BLaER1 (cell line): ENCODE measurements around the gene CDC42SE2.
"Not testable (repeated sequence)": the region's sequence is repeated elsewhere in the genome, so short reads cannot be mapped to it uniquely, and the experiment has no call there.

Source experiments
- H3K27ac ChIP-seq: shearing (Covaris generic); formaldehyde crosslinking; 2 replicates; pipeline ENCODE4 v1.8.1; 2022
- H3K27me3 ChIP-seq: shearing (Covaris generic); formaldehyde crosslinking; 2 replicates; pipeline ENCODE4 v1.8.1; 2022
- H3K36me3 ChIP-seq: shearing (Covaris generic); formaldehyde crosslinking; 2 replicates; pipeline ENCODE4 v1.8.1; 2022
- H3K4me1 ChIP-seq: shearing (Covaris generic); formaldehyde crosslinking; 2 replicates; pipeline ENCODE4 v1.8.1; 2022
- H3K4me2 ChIP-seq: shearing (Covaris generic); formaldehyde crosslinking; 2 replicates; pipeline ENCODE4 v1.8.1; 2022
- H3K4me3 ChIP-seq: shearing (Covaris generic); formaldehyde crosslinking; 2 replicates; pipeline ENCODE4 v1.8.1; 2022
- H3K9ac ChIP-seq: shearing (Covaris generic); formaldehyde crosslinking; 2 replicates; pipeline ENCODE4 v1.8.1; 2022
- H3K9me3 ChIP-seq: shearing (Covaris generic); formaldehyde crosslinking; 2 replicates; pipeline ENCODE4 v1.8.1; 2022
- H4K20me1 ChIP-seq: shearing (Covaris generic); formaldehyde crosslinking; 2 replicates; pipeline ENCODE4 v1.8.1; 2022
- Cebpa-rat ChIP-seq: shearing (Covaris generic); IDR thresholded peaks from 2 replicates; pipeline ENCODE4 v1.8.1; 2022

Gene CDC42SE2

DNA sequence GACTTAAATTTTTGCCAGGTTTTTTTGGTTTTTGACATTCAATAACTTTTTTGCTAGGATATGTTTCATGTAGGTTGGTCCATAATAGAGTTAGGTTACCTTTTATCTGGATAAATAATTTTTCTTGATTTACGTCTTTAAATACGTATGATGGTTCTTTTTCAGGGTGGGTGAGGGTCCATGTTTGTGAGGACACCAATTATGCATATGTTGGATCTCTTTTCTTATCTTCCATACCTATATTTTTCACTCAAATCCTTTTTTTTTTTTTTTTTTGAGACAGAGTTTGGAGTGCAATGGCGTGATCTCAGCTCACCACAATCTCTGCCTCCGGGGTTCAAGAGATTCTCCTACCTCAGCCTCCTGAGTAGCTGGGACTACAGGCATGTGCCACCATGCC, 17.3 kb upstream of the CDC42SE2 start:
- Histone ChIP-seq H3K4me3 (no peak overlapping the region), H3K9me3 (peaks cover 20% of the 10 kb centered on the region), H3K4me1 (peaks cover 5% of the 10 kb centered on the region), H3K9ac (no peak overlapping the region), H3K27me3 (no peaks in the 10 kb centered on the region), H3K4me2 (no peak overlapping the region), H3K27ac (no peak overlapping the region), H4K20me1 (no peaks in the 10 kb centered on the region), H3K36me3 (no peaks in the 10 kb centered on the region)
- TF ChIP-seq Cebpa-rat = no peak

DNA sequence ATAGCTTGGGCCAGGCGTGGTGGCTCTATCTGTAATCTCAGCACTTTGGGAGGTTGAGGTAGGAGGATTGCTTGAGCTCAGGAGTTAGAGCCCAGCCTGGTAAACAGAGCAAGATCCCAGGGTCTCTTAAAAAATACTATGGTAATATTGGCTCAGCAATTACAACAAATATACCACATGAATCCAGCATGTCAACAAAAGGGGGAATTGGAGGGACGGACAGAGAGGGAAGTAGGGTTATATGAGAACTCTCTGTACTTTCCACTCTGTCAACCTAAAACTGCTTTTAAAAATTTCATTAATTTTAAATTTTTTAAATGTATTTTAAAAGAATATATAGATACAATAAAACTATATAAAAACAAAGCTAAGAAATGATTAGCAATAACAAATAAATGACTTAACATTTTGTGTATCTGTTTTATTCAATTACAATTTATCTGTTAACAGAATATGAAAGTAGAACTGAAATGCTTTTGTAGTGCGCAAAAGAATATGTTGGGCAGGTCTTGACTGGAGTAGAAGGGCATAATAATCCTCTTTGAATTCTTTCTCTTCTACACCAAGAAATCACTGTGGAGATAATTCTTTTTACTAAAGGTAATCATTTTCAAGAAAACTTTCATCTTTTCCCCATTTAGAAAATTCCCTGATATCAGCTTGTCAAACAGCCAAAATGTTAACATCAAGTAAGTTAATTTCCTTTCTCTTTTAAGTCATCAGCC, 12.9 kb upstream of the CDC42SE2 start:
- peaks cover under 1% of the 10 kb centered on the region; the same call in 1 of the 2 replicates for H3K36me3 ChIP-seq
- H3K9me3 ChIP-seq = peaks cover 19% of the 10 kb centered on the region
- H3K27ac ChIP-seq = no peak overlapping the region
- peak overlapping the region; percentile 92; the same call in 1 of the 2 replicates for H3K4me2 ChIP-seq
- H3K4me3 ChIP-seq = no peak overlapping the region
- no peaks in the 10 kb centered on the region for H3K27me3 ChIP-seq
- no peak for TF ChIP-seq Cebpa-rat
- no peak overlapping the region for H3K9ac ChIP-seq
- peaks cover 36% of the 10 kb centered on the region for H3K4me1 ChIP-seq
- no peaks in the 10 kb centered on the region for H4K20me1 ChIP-seq

DNA sequence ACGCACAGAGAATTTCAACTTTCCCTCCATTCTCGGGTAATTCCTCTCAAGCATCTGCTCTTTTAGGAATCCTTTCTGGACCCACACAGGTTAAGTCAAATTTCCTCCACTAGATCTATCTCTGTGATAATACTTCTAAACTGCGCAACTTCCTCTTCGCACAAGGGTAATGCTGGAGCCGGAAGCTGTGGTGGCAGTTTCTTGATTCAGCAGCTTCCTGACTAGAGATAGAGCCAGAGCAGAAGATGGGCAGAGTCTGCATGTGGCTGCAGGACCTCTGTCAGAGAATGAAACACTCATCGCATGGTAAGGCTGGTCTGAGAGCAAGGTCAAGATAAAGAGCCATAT, 11.1 kb upstream of the CDC42SE2 start:
- H3K27ac ChIP-seq = peak overlapping the region; percentile 94
- peak overlapping the region; percentile 73 for H3K9ac ChIP-seq
- H3K36me3 ChIP-seq = peaks cover 13% of the 10 kb centered on the region; the same call in 1 of the 2 replicates
- no peaks in the 10 kb centered on the region for H4K20me1 ChIP-seq
- no peaks in the 10 kb centered on the region for H3K27me3 ChIP-seq
- peaks cover 47% of the 10 kb centered on the region for H3K4me1 ChIP-seq
- H3K4me2 ChIP-seq = peak overlapping the region; percentile 92
- no peaks in the 10 kb centered on the region for H3K9me3 ChIP-seq
- peak overlapping the region; percentile 59 for H3K4me3 ChIP-seq
- TF ChIP-seq Cebpa-rat = peak; percentile 77

DNA sequence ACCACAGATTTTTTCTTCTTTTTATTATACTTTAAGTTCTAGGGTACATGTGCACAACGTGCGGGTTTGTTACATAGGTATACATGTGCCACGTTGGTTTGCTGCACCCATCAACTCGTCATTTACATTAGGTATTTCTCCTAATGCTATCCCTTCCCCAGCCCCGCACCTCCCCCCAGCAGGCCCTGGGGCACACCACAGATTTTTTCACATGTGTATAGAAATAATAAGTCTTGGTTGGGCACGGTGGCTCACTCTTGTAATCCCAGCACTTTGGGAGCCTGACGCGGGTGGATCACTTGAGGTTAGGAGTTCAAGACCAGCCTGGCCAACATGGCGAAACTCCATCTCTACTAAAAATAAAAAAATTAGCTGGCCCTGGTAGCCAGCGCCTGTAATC, 9.8 kb upstream of the CDC42SE2 start:
- H3K27me3 ChIP-seq, H3K4me3 ChIP-seq, H3K9me3 ChIP-seq, H4K20me1 ChIP-seq: not testable (repeated sequence)
- peak overlapping the region; percentile 92 for H3K4me2 ChIP-seq
- peaks cover 49% of the 10 kb centered on the region for H3K4me1 ChIP-seq
- peak overlapping the region; percentile 73; the same call in 1 of the 2 replicates for H3K9ac ChIP-seq
- H3K27ac ChIP-seq = peak overlapping the region; percentile 94
- peaks cover 13% of the 10 kb centered on the region; the same call in 1 of the 2 replicates for H3K36me3 ChIP-seq

DNA sequence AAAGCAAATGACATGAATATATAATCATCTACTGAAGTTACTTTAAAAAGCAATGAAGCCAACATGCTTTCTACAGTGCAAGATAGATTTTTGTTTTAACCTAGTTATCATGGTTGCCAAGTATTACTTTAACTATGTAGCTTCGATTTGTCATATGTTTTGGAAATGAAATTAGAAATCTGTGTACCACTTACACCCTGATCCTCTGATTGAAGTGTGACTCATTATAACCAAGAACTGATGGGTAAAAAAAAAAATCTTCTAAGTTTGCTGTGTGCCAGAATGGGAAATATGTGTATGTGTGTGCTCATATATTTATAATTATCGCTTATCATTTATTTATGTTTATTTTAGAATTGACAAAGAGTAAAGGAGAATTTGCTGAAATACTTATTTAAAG, 9.1 kb upstream of the CDC42SE2 start:
- Histone ChIP-seq H3K36me3 (peaks cover 13% of the 10 kb centered on the region; the same call in 1 of the 2 replicates), H3K4me3 (no peak overlapping the region), H3K4me1 (peaks cover 49% of the 10 kb centered on the region), H4K20me1 (no peaks in the 10 kb centered on the region), H3K27me3 (no peaks in the 10 kb centered on the region), H3K4me2 (no peak overlapping the region), H3K9me3 (no peaks in the 10 kb centered on the region), H3K9ac (no peak overlapping the region), H3K27ac (no peak overlapping the region)
- TF ChIP-seq Cebpa-rat = no peak

DNA sequence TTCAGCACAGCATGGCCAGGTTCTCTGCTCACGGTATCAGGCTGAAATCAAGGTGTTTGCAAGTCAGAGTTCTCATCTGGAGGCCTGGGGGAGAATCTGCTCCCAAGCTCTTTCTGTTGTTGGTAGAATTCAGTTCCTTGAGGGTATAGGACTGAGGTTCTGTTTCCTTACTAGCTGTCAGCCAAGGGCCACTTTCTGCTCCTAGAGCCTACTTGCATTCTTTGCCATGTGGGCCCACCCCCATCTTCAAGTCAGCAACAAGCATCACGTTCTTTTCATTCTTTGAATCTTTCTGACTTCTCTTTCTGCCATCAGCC, 7.4 kb upstream of the CDC42SE2 start:
- Histone ChIP-seq H3K27ac (no peak overlapping the region), H3K4me2 (no peak overlapping the region), H3K9ac (no peak overlapping the region), H3K36me3 (peaks cover 13% of the 10 kb centered on the region; the same call in 1 of the 2 replicates), H4K20me1 (no peaks in the 10 kb centered on the region), H3K9me3 (no peaks in the 10 kb centered on the region), H3K4me3 (no peak overlapping the region), H3K27me3 (no peaks in the 10 kb centered on the region), H3K4me1 (peaks cover 52% of the 10 kb centered on the region)
- no peak for TF ChIP-seq Cebpa-rat

DNA sequence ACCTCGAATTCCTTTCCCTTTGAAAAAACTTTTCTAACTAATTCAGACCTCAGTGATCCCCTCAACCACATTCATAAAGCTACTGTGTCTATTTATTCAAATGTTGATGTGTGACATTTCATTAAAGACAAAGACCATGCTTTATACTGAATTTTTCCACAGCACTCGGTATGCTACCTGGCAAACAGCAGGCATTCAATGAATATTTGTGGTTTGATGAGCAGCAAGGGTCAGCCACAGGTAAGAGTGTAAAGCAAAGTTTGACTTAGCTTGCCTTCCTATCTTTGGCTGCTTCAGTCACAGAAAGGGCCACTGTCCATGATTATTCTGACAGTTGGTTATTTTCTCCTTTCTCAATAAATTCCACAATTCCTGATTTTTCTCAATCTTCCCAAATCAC, 5.1 kb upstream of the CDC42SE2 start:
- Histone ChIP-seq H3K27me3 (no peaks in the 10 kb centered on the region), H3K9me3 (no peaks in the 10 kb centered on the region), H3K4me2 (no peak overlapping the region), H3K9ac (no peak overlapping the region), H3K27ac (no peak overlapping the region), H4K20me1 (no peaks in the 10 kb centered on the region), H3K4me1 (peaks cover 46% of the 10 kb centered on the region), H3K36me3 (peaks cover 13% of the 10 kb centered on the region; the same call in 1 of the 2 replicates), H3K4me3 (no peak overlapping the region)
- TF ChIP-seq Cebpa-rat = no peak

DNA sequence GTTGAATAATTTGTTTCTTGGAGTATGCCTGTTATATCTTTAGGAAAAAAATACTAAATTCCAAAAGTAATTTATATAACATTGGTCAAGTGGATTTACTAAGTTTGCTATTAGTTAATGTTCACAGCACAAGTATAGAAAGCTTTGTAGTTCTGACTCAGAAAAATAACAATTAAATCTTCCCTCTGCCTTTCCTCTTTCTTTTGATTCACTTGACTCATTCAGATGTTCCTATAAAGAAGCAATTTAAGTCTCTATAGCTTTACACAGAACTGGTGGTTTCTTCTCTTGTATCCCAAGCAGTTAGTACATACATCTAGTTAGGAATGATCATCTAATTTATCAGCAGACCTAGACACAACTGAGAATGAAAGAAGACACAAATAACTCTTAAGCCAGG, 4.5 kb upstream of the CDC42SE2 start:
- no peak overlapping the region for H3K4me3 ChIP-seq
- no peak overlapping the region for H3K27ac ChIP-seq
- no peak overlapping the region for H3K4me2 ChIP-seq
- H4K20me1 ChIP-seq = no peaks in the 10 kb centered on the region
- H3K36me3 ChIP-seq = peaks cover 13% of the 10 kb centered on the region; the same call in 1 of the 2 replicates
- no peaks in the 10 kb centered on the region for H3K27me3 ChIP-seq
- H3K9me3 ChIP-seq = no peaks in the 10 kb centered on the region
- peaks cover 40% of the 10 kb centered on the region for H3K4me1 ChIP-seq
- no peak for TF ChIP-seq Cebpa-rat
- no peak overlapping the region for H3K9ac ChIP-seq

DNA sequence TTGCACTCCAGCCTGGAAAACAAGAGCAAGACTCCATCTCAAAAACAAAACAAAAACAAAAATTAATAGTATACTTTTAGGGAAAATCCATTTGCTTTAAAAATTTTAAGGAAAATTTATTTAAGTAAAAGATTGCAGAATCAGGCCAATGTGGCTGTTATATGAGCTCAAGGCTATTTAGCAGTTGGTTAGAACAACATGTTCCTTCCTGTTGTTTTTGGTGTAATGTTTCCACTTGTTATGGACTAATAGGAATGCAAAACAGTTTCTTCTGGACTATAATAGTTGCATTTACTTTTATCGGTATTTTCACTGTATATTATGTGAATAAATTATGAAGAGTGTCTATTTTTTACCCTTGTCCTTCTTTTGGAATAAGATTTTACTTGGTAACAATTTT, 3.0 kb upstream of the CDC42SE2 start:
- H3K9ac ChIP-seq = no peak overlapping the region
- no peaks in the 10 kb centered on the region for H3K9me3 ChIP-seq
- no peak overlapping the region for H3K4me3 ChIP-seq
- no peak for TF ChIP-seq Cebpa-rat
- peaks cover 9% of the 10 kb centered on the region for H4K20me1 ChIP-seq
- H3K4me2 ChIP-seq = peak overlapping the region; percentile 14; the same call in 1 of the 2 replicates
- no peaks in the 10 kb centered on the region for H3K27me3 ChIP-seq
- no peak overlapping the region for H3K27ac ChIP-seq
- H3K36me3 ChIP-seq = peaks cover 13% of the 10 kb centered on the region; the same call in 1 of the 2 replicates
- H3K4me1 ChIP-seq = peaks cover 40% of the 10 kb centered on the region

DNA sequence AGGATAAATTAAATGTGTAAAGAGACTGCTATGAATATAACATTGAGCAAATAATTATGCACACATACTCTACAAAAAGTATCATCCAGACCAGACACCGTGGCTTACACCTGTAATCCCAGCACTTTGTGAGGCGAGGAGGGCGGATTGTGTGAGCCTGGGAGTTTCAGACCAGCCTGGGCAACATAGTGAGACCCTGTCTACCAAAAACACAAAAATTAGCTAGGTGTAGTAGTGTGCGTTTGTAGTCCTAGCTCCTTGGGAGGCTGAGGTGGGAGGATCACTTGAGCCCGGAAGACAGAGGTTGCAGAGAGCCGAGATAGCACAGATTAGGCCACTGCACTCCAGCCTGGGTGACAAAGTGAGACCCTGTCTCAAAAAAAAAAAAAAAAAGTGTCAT, 2.4 kb upstream of the CDC42SE2 start:
- no peak overlapping the region for H3K4me3 ChIP-seq
- no peak overlapping the region for H3K27ac ChIP-seq
- H3K9me3 ChIP-seq = no peaks in the 10 kb centered on the region
- TF ChIP-seq Cebpa-rat = no peak
- H4K20me1 ChIP-seq = peaks cover 15% of the 10 kb centered on the region
- no peak overlapping the region for H3K4me2 ChIP-seq
- H3K36me3 ChIP-seq = peaks cover 7% of the 10 kb centered on the region; the same call in 1 of the 2 replicates
- H3K27me3 ChIP-seq = no peaks in the 10 kb centered on the region
- no peak overlapping the region for H3K9ac ChIP-seq
- peaks cover 45% of the 10 kb centered on the region for H3K4me1 ChIP-seq
